ENCODE results near the gene FAM13C.

DNA sequence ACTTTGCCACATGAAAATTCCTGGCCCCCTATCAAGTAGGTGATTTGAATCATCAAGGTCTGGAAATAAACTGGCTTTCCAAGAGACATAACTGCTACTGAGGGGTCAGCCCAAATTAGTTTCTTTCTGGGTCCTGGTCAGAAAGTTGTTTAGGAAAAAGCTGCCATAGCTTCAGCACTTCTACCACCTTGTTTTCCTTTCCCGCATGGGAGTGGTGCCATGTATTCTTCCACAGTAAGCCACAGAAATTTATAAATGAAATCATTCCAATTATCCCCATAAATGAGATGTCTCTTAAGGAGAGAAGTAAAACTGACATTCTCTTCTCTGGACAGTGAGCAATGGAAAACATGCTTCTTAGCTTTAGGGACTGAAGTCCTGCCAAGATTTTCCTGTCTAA lies 105.1 kb downstream of the FAM13C start:
- TF ChIP-seq, protein P1, sequence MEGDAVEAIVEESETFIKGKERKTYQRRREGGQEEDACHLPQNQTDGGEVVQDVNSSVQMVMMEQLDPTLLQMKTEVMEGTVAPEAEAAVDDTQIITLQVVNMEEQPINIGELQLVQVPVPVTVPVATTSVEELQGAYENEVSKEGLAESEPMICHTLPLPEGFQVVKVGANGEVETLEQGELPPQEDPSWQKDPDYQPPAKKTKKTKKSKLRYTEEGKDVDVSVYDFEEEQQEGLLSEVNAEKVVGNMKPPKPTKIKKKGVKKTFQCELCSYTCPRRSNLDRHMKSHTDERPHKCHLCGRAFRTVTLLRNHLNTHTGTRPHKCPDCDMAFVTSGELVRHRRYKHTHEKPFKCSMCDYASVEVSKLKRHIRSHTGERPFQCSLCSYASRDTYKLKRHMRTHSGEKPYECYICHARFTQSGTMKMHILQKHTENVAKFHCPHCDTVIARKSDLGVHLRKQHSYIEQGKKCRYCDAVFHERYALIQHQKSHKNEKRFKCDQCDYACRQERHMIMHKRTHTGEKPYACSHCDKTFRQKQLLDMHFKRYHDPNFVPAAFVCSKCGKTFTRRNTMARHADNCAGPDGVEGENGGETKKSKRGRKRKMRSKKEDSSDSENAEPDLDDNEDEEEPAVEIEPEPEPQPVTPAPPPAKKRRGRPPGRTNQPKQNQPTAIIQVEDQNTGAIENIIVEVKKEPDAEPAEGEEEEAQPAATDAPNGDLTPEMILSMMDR (IDR thresholded peaks at IDR 0.05; ENCODE audit: low read depth, low read length, poor library complexity, severe bottlenecking), result no peak
- no peak for TF ChIP-seq EZH2phosphoT487 (IDR thresholded peaks at IDR 0.05; ENCODE audit: borderline replicate concordance, low read length)

Data from DOHH2 (cell line).